Activated naive CD4-positive, alpha-beta T cell treated with anti-CD3 and anti-CD28 coated beads, Interleukin-2, amount 10 ng/mL, durations not matched to agents 7 days and 5 days (primary cell): Measurements from ENCODE around the gene NUDT9.
A peak's percentile ranks its signal among the peaks of the same experiment; 100 is the strongest.
"Not testable (repeated sequence)": the region's sequence is repeated elsewhere in the genome, so short reads cannot be mapped to it uniquely, and the experiment has no call there.

Experiments
- CTCF ChIA-PET: fragments of 350-600 bp; sonication (Branson Sonifier 250); formaldehyde crosslinking; loops from one replicate; lab custom pipeline; 2021; ENCODE audit warnings: antibody characterized with exemption; lab: Charles Lee
- DNase-seq: peaks from one replicate; pipeline ENCODE4 v3.0.0-alpha.2; 2020
- H3K27ac Mint-ChIP-seq: one replicate; pipeline ENCODE4 v1.8.0; 2021; ENCODE audit warnings: mild to moderate bottlenecking, moderate library complexity, mixed read lengths
- H3K27me3 Mint-ChIP-seq: one replicate; pipeline ENCODE4 v1.8.0; 2021; ENCODE audit warnings: mild to moderate bottlenecking, mixed read lengths
- H3K36me3 Mint-ChIP-seq: one replicate; pipeline ENCODE4 v1.8.0; 2021; ENCODE audit warnings: mixed read lengths
- H3K4me1 Mint-ChIP-seq: one replicate; pipeline ENCODE4 v1.8.0; 2021; ENCODE audit warnings: mixed read lengths
- H3K4me3 Mint-ChIP-seq: one replicate; pipeline ENCODE4 v1.8.0; 2021; ENCODE audit warnings: mild to moderate bottlenecking, moderate library complexity, mixed read lengths
- H3K9me3 Mint-ChIP-seq: one replicate; pipeline ENCODE4 v1.8.0; 2021; ENCODE audit warnings: mixed read lengths

NUDT9 gene

DNA sequence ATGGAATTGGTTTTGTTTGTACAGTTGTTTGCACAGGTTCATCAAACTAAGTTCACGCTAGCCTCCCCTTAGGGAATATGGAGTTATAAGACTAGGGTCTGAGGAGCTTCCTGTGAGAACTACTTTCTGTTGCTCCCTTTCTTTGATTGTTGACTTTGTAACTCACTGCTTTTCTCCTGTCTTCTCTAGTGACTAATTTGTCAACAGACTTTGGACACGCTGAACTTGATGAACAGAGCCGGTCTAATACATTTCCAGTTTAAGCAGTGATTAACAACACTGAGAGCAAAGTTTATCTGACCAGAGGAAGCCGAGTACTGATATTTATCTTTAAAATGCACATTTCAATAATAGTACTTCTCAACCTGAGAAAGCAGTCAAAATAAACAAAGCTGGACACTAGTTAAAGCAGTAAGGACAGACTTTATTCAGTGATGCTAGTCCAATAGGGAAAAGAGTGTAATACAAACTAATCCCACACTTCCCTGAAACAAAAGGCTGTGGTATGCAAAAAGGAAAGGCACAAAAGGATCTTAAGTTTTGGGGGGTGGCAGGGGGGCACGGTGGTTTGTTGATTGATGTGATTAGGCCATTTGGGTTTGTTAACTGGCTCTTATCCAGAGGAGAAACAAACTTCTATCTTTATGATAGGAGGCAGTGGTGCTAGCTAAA is 2.7 kb upstream of the NUDT9 start:
- Mint-ChIP-seq H3K9me3 (peaks cover 2% of the 10 kb centered on the region), H3K4me1 (peaks cover 25% of the 10 kb centered on the region), H3K27me3 (peaks cover 6% of the 10 kb centered on the region), H3K27ac (no peak overlapping the region), H3K36me3 (peaks cover 5% of the 10 kb centered on the region), H3K4me3 (no peak overlapping the region)
- CTCF ChIA-PET = interaction anchor here (1.8 kb wide), 1 partner anchor 44 kb away, joined by 6 read pairs; no protein-coding TSS in a partner anchor
- no peak for DNase-seq

DNA sequence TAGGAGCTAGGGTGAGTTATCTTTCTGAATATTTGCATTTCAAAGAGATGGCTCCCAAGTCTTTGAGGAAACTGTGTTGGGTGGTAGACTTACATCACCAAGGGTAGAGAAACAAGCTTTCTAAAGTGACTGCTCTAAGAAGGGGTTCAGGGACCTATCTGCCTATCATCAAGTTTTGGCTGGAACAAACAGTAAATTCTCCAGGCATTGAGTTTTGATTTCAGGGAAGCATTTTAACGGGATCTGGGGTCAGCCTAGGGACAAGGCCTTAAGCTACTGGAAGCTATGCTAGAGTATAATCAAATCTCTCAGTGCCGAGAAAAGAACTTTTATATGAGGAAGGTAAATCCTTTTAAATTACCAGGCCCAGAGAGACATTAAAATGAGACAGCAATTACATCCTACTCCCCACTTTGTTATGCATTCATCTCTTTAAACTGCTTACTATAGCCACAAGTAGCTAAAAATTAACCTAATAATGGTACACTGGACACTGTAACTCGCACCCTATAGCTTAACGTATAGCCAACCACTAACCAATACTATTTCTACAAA is 2.0 kb upstream of the NUDT9 start:
- peaks cover 5% of the 10 kb centered on the region for H3K36me3 Mint-ChIP-seq
- no peak overlapping the region for H3K4me3 Mint-ChIP-seq
- no peak overlapping the region for H3K27ac Mint-ChIP-seq
- DNase-seq = no peak
- CTCF ChIA-PET = interaction anchor here (1.8 kb wide), 1 partner anchor 45 kb away, joined by 6 read pairs; no protein-coding TSS in a partner anchor
- H3K27me3 Mint-ChIP-seq = peaks cover 6% of the 10 kb centered on the region
- H3K9me3 Mint-ChIP-seq = peaks cover 2% of the 10 kb centered on the region
- H3K4me1 Mint-ChIP-seq = peaks cover 27% of the 10 kb centered on the region

- Mint-ChIP-seq H3K9me3 (no peaks in the 10 kb centered on the region), H3K27me3 (peaks cover 6% of the 10 kb centered on the region), H3K27ac (peak overlapping the region; percentile 56), H3K4me1 (peaks cover 27% of the 10 kb centered on the region), H3K4me3 (peak overlapping the region; percentile 99), H3K36me3 (peaks cover 5% of the 10 kb centered on the region)
- CTCF ChIA-PET = interaction anchor here (1.0 to 2.0 kb wide), 3 partner anchors 35 to 48 kb away, joined by 3 to 8 read pairs (median 5); no protein-coding TSS in a partner anchor
- DNase-seq = no peak
Measured at GRCh38 chr4:87423317-87424098, 1.1 kb downstream of the NUDT9 start.

GRCh38 chr4:87424099-87424543 is 1.7 kb downstream of the NUDT9 start:
- not testable (repeated sequence) for DNase-seq, H3K9me3 Mint-ChIP-seq, H3K27ac Mint-ChIP-seq, H3K27me3 Mint-ChIP-seq, H3K36me3 Mint-ChIP-seq
- H3K4me1 Mint-ChIP-seq = peaks cover 27% of the 10 kb centered on the region
- peak overlapping the region; percentile 72 for H3K4me3 Mint-ChIP-seq
- CTCF ChIA-PET = interaction anchor here (1.0 kb wide), 2 partner anchors 42 to 48 kb away, joined by 3 read pairs; no protein-coding TSS in a partner anchor

- no peaks in the 10 kb centered on the region for H3K9me3 Mint-ChIP-seq
- H3K4me3 Mint-ChIP-seq = no peak overlapping the region
- peaks cover 27% of the 10 kb centered on the region for H3K4me1 Mint-ChIP-seq
- H3K36me3 Mint-ChIP-seq = peaks cover 5% of the 10 kb centered on the region
- CTCF ChIA-PET = interaction anchor here (0.6 kb wide), 1 partner anchor 50 kb away, joined by 3 read pairs; no protein-coding TSS in a partner anchor
- peaks cover 6% of the 10 kb centered on the region for H3K27me3 Mint-ChIP-seq
- H3K27ac Mint-ChIP-seq = no peak overlapping the region
- no peak for DNase-seq
Measured at GRCh38 chr4:87425711-87426110, 3.3 kb downstream of the NUDT9 start.

GRCh38 chr4:87426865-87427517 is 4.6 kb downstream of the NUDT9 start:
- no peak for DNase-seq
- peaks cover 5% of the 10 kb centered on the region for H3K27me3 Mint-ChIP-seq
- CTCF ChIA-PET = interaction anchor here (0.6 to 0.8 kb wide), 2 partner anchors 34 to 35 kb away, joined by 4 read pairs; no protein-coding TSS in a partner anchor
- H3K9me3 Mint-ChIP-seq = no peaks in the 10 kb centered on the region
- peaks cover 19% of the 10 kb centered on the region for H3K4me1 Mint-ChIP-seq
- H3K4me3 Mint-ChIP-seq = no peak overlapping the region
- no peak overlapping the region for H3K27ac Mint-ChIP-seq
- H3K36me3 Mint-ChIP-seq = peaks cover 5% of the 10 kb centered on the region

DNA sequence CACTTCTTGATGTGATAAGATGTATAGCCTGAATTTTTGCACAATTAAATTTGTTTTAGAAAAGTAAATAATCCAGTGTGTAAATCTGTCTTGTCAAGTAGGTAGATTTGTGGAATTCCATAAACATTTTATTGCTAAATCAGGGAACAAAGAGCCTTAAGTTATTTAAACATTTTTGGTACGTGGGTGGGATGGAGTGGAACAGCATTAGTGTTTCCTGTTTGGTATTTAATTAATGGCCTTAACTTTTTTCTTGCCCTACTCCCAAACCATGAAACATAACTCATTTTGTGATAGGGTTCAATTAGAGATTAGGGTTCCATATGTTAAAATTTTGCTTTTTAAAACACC is 5.1 kb downstream of the NUDT9 start:
- peaks cover 16% of the 10 kb centered on the region for H3K4me1 Mint-ChIP-seq
- no peaks in the 10 kb centered on the region for H3K9me3 Mint-ChIP-seq
- no peak for DNase-seq
- CTCF ChIA-PET = interaction anchor here (0.6 to 0.8 kb wide), 2 partner anchors 35 to 36 kb away, joined by 4 read pairs; no protein-coding TSS in a partner anchor
- H3K36me3 Mint-ChIP-seq = peaks cover 3% of the 10 kb centered on the region
- no peak overlapping the region for H3K27ac Mint-ChIP-seq
- H3K4me3 Mint-ChIP-seq = no peak overlapping the region
- H3K27me3 Mint-ChIP-seq = no peaks in the 10 kb centered on the region

DNA sequence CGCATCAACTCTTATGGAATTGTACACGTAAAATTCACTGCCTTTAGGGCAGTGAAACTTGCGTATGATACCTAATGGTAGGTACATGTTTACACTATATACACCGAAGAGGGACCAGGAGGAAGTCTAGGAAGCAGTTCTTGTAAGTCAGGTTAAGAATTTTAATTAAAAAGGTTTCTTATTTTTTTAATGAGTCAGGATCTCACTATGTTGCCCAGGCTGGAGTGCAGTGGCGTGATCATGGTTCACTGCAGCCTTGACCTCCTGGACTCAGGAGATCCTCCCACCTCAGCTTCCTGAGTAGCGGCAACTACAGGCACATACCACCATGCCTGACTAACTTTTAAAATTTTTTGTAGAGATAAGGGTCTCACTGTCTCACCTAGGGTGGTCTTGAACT is 6.6 kb downstream of the NUDT9 start:
- Mint-ChIP-seq H3K36me3 (peaks cover 2% of the 10 kb centered on the region), H3K27ac (no peak overlapping the region), H3K9me3 (no peaks in the 10 kb centered on the region), H3K27me3 (no peaks in the 10 kb centered on the region), H3K4me3 (no peak overlapping the region), H3K4me1 (peaks cover 7% of the 10 kb centered on the region)
- CTCF ChIA-PET = no interaction called here
- no peak for DNase-seq

- Mint-ChIP-seq H3K4me3 (no peak overlapping the region), H3K27me3 (no peaks in the 10 kb centered on the region), H3K27ac (no peak overlapping the region), H3K4me1 (no peaks in the 10 kb centered on the region), H3K36me3 (no peaks in the 10 kb centered on the region), H3K9me3 (no peaks in the 10 kb centered on the region)
- DNase-seq = no peak
- CTCF ChIA-PET = no interaction called here
Measured at GRCh38 chr4:87430038-87430437, 7.7 kb downstream of the NUDT9 start.

GRCh38 chr4:87433342-87433741 is 11.0 kb downstream of the NUDT9 start:
- DNase-seq = no peak
- CTCF ChIA-PET = no interaction called here
- peaks cover 12% of the 10 kb centered on the region for H3K36me3 Mint-ChIP-seq

GRCh38 chr4:87442889-87443288 is 20.5 kb downstream of the NUDT9 start:
- no peak for DNase-seq
- Mint-ChIP-seq H3K4me1 (no peaks in the 10 kb centered on the region), H3K4me3 (no peak overlapping the region), H3K36me3 (peaks cover 29% of the 10 kb centered on the region), H3K9me3 (no peaks in the 10 kb centered on the region), H3K27me3 (no peaks in the 10 kb centered on the region), H3K27ac (no peak overlapping the region)
- CTCF ChIA-PET = interaction anchor here (0.9 kb wide), 1 partner anchor 24 kb away, joined by 3 read pairs; no protein-coding TSS in a partner anchor

More at GRCh38 chr4:87433342-87433741, 11.0 kb downstream of the NUDT9 start:
- Mint-ChIP-seq H3K9me3 (no peaks in the 10 kb centered on the region), H3K4me3 (no peak overlapping the region), H3K27ac (no peak overlapping the region), H3K27me3 (no peaks in the 10 kb centered on the region), H3K4me1 (no peaks in the 10 kb centered on the region)

DNA sequence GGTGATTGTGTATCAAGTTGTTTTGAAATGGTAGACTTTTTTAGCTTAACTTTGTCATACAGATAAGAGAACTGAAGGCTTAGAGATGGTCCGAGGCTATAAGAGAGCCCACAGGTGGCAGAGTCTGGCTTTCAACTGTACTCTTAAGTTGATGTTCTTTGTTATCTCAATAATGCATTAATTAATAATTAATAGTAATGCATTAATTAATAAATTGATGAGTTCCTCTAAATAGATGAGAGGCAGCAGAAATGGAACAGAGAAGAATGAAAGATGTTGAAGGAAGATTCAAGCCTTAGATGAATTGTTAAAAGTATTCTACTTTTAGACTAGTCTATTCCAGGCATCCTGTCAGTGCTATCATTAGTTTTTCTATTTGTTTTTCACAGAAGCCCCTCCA is 22.4 kb downstream of the NUDT9 start:
- H3K27ac Mint-ChIP-seq = no peak overlapping the region
- H3K9me3 Mint-ChIP-seq = no peaks in the 10 kb centered on the region
- H3K27me3 Mint-ChIP-seq = no peaks in the 10 kb centered on the region
- no peak overlapping the region for H3K4me3 Mint-ChIP-seq
- DNase-seq = no peak
- no peaks in the 10 kb centered on the region for H3K4me1 Mint-ChIP-seq
- CTCF ChIA-PET = no interaction called here
- H3K36me3 Mint-ChIP-seq = peaks cover 20% of the 10 kb centered on the region

- DNase-seq = no peak
- H3K27me3 Mint-ChIP-seq = no peaks in the 10 kb centered on the region
- H3K4me3 Mint-ChIP-seq = no peak overlapping the region
- CTCF ChIA-PET = interaction anchor here (1.6 kb wide), 1 partner anchor 70 kb away, joined by 4 read pairs; no protein-coding TSS in a partner anchor
- H3K27ac Mint-ChIP-seq = no peak overlapping the region
- H3K36me3 Mint-ChIP-seq = peaks cover 18% of the 10 kb centered on the region
- no peaks in the 10 kb centered on the region for H3K9me3 Mint-ChIP-seq
- no peaks in the 10 kb centered on the region for H3K4me1 Mint-ChIP-seq
Measured at GRCh38 chr4:87445964-87446363, 23.6 kb downstream of the NUDT9 start.

- H3K36me3 Mint-ChIP-seq = peaks cover 17% of the 10 kb centered on the region
- not testable (repeated sequence) for H3K27ac Mint-ChIP-seq, H3K4me1 Mint-ChIP-seq
Measured at GRCh38 chr4:87446375-87446774, 24.0 kb downstream of the NUDT9 start.

More at GRCh38 chr4:87446375-87446774, 24.0 kb downstream of the NUDT9 start:
- CTCF ChIA-PET = interaction anchor here (1.6 kb wide), 1 partner anchor 70 kb away, joined by 4 read pairs; no protein-coding TSS in a partner anchor
- not testable (repeated sequence) for H3K9me3 Mint-ChIP-seq, H3K4me3 Mint-ChIP-seq, DNase-seq, H3K27me3 Mint-ChIP-seq
